ENCODE results near the gene SLIT3. TPM values are rescaled to one million over a fixed set of nuclear protein-coding genes. Genes with fewer than 3 reads are reported as not detected.

Gene SLIT3
- total and polyA plus RNA-seq, 9 of the 15 experiments (the other 6 are each of a cell fraction or from before 2014, with no cell fraction given), result 0.01 to 0.04 TPM; not detected in 7

DNA sequence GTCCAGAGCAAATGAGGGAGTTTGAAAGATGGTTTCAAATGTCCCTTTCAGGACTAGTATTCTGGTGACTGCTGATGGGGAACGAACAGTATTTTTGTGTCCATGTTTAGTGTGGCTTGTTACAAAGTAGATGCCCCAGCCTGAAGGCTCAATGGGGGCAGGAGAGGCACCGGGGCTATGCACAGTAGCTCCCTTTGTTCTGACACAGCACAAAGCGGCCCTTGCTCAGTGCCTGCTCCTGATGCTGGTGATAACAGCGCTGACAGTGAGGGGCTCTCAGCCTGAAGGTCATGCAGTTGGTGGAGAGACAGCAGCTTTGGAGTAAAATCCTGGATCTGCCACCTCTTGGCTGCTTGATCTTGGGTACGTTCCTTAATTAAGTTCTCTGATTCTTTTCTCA, 188.9 kb downstream of the SLIT3 start:
- no peak for TF ChIP-seq ZNF551 (CRISPR knock-in tag; IDR thresholded peaks at IDR 0.05)
- no peak for TF ChIP-seq PKNOX1 (IDR thresholded peaks at IDR 0.05)
- TF ChIP-seq MYNN (IDR thresholded peaks at IDR 0.05), result no peak
- no peak for TF ChIP-seq MYNN (CRISPR knock-in tag; IDR thresholded peaks at IDR 0.05)
- TF ChIP-seq SNIP1 (IDR thresholded peaks at IDR 0.05; ENCODE audit: low read depth), result no peak
- no peak for TF ChIP-seq CHD2 (IDR thresholded peaks at IDR 0.05; ENCODE audit: low read depth, low read length)
- TF ChIP-seq, protein P1, sequence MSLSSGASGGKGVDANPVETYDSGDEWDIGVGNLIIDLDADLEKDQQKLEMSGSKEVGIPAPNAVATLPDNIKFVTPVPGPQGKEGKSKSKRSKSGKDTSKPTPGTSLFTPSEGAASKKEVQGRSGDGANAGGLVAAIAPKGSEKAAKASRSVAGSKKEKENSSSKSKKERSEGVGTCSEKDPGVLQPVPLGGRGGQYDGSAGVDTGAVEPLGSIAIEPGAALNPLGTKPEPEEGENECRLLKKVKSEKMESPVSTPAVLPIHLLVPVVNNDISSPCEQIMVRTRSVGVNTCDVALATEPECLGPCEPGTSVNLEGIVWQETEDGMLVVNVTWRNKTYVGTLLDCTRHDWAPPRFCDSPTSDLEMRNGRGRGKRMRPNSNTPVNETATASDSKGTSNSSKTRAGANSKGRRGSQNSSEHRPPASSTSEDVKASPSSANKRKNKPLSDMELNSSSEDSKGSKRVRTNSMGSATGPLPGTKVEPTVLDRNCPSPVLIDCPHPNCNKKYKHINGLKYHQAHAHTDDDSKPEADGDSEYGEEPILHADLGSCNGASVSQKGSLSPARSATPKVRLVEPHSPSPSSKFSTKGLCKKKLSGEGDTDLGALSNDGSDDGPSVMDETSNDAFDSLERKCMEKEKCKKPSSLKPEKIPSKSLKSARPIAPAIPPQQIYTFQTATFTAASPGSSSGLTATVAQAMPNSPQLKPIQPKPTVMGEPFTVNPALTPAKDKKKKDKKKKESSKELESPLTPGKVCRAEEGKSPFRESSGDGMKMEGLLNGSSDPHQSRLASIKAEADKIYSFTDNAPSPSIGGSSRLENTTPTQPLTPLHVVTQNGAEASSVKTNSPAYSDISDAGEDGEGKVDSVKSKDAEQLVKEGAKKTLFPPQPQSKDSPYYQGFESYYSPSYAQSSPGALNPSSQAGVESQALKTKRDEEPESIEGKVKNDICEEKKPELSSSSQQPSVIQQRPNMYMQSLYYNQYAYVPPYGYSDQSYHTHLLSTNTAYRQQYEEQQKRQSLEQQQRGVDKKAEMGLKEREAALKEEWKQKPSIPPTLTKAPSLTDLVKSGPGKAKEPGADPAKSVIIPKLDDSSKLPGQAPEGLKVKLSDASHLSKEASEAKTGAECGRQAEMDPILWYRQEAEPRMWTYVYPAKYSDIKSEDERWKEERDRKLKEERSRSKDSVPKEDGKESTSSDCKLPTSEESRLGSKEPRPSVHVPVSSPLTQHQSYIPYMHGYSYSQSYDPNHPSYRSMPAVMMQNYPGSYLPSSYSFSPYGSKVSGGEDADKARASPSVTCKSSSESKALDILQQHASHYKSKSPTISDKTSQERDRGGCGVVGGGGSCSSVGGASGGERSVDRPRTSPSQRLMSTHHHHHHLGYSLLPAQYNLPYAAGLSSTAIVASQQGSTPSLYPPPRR (CRISPR knock-in tag; IDR thresholded peaks at IDR 0.05; ENCODE audit: borderline replicate concordance), result no peak
- TF ChIP-seq RBM25 (IDR thresholded peaks at IDR 0.05; ENCODE audit: low read depth, low read length, severe bottlenecking), result no peak
- no peak for TF ChIP-seq THRAP3 (IDR thresholded peaks at IDR 0.05; ENCODE audit: borderline replicate concordance)
- no peak overlapping the region for H3K4me2 ChIP-seq (ENCODE audit: insufficient read depth, low read length)
- BruUV-seq (replicated peaks), result no TSS peak
- no peak overlapping the region for H2AFZ ChIP-seq (ENCODE audit: low read depth, low read length)
- no peak for FAIRE-seq
- intact Hi-C loops (cut with micrococcal nuclease) (no loop called here), in situ Hi-C loops (cut with MboI) (no loop called here)
- no peak overlapping the region for H3K27ac ChIP-seq (ENCODE audit: extremely low read depth, low read depth, low read length)
- DNase-seq (ENCODE audit: extremely low read depth in 1 of 4, low spot score in 3 of 4), result no peak
- no peaks in the 10 kb centered on the region for H3K4me1 ChIP-seq (replicated peaks in 1 of 2; ENCODE audit: control insufficient read depth in 2 of 2, insufficient read depth in 2 of 2, low read length in 2 of 2)
- ChIA-PET POLR2A (no interaction called here), CTCF (ENCODE audit: low intra/inter-chr PET ratio) (no interaction called here)
- no peak overlapping the region for H3K9ac ChIP-seq (ENCODE audit: insufficient read depth in 1 of 2, low read depth in 2 of 2, low read length in 2 of 2)
- H3K9me1 ChIP-seq (ENCODE audit: control insufficient read depth, insufficient read depth, low read length), result no peaks in the 10 kb centered on the region
- no peak overlapping the region for H3K4me3 ChIP-seq
- no peaks in the 10 kb centered on the region for H3K27me3 ChIP-seq (ENCODE audit: control insufficient read depth in 2 of 2, insufficient read depth in 2 of 2, low read length in 2 of 2)
- no peaks in the 10 kb centered on the region for H4K20me1 ChIP-seq (replicated peaks; ENCODE audit: control insufficient read depth, insufficient read depth, low read length)
- WGBS (ENCODE audit: insufficient coverage, low coverage, missing lambda C conversion rate), result 0% methylated on average over 5 of the region's 5 CpGs
- H3K79me2 ChIP-seq (ENCODE audit: control insufficient read depth, insufficient read depth, low read length), result no peaks in the 10 kb centered on the region
- no peaks in the 10 kb centered on the region for H3K36me3 ChIP-seq (ENCODE audit: control insufficient read depth, insufficient read depth, low read length)
- ATAC-seq, result no peak
- H3K9me3 ChIP-seq (replicated peaks; ENCODE audit: control insufficient read depth, insufficient read depth, low read depth, low read length), result no peaks in the 10 kb centered on the region
